Right ventricle myocardium inferior (tissue), 1 donor: ENCODE data around the gene PBRM1. TPM values are rescaled to one million over a fixed set of nuclear protein-coding genes. Genes with fewer than 3 reads are reported as not detected.
A peak's percentile ranks its signal among the peaks of the same experiment; 100 is the strongest.
"Not testable (repeated sequence)": the region's sequence is repeated elsewhere in the genome, so short reads cannot be mapped to it uniquely, and the experiment has no call there.

Experiments used
- ATAC-seq: fragments of 200-7000 bp; cut with Tn5 transposase; one replicate; pipeline ENCODE4 v1.9.1; 2020; ENCODE audit warnings: mild to moderate bottlenecking, moderate library complexity
- DNase-seq: peaks from one replicate; pipeline ENCODE4 v3.0.0; 2021; ENCODE audit errors: missing footprints
- intact Hi-C: fragments of 100-400 bp; cut with DNase I; formaldehyde crosslinking; loops from one replicate; pipeline ENCODE4 v1.11.0; 2022
- total RNA-seq: library from RNA; stranded (reverse); fragmentation: NEBNext Ultra II Directional; extraction: Animal tissue kit (Norgen Biotek cat#: 25700); gene quantifications from one replicate; pipeline ENCODE4 v1.2.1, GENCODE V29; 2021
- donor health status: DM: no; HTN: yes; CAD: no; lungs with severe emphysema.

Gene PBRM1
- total RNA-seq, 1 donor from 2014 or later, result 45.3 TPM

DNA sequence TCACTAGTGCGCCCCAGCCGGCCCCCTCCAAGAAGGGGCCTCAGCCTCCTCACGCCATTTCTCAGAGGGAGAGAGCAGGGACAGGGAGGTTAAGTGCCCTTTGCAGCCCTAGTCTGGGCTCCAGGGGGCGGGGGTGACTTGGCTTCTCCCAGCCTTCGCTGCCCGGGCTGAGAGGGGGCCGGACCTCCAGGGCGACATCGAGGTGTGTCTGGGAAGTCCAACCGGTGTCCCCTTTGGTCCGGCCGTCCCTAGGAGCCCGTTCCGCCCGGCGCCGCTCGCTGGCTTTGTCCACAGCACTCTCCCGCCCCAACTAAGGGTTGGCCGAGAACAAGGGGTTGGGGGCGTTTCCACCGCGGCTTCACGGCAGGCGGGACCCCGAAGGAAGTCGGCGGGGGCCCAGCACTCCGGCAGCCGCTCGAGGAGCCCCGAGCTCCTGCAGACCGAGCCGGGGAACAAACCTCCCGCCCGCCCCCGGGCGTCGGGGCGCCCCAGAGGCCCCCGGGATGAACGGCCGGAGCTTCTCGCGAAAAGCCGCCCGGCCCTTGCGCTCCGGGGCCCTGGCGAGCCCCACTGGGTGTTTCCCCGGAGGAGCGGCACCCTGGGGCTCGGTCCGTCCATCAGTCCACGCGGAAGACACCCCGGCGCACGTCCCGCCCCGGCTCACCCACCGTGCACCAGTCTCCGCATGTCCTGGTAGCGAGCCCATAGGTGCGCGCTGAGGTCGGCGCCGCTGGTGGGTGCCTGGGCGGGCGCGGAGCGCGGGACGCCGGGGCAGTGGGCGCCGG lies 152.7 kb downstream of the PBRM1 start:
- DNase-seq (peak; percentile 78), ATAC-seq (no peak)
- intact Hi-C loops, result no loop called here

- ATAC-seq (no peak), DNase-seq (peak; percentile 64)
- intact Hi-C loops, result no loop called here
Observed at GRCh38 chr3:52532517-52532837, 153.2 kb downstream of the PBRM1 start.

DNA sequence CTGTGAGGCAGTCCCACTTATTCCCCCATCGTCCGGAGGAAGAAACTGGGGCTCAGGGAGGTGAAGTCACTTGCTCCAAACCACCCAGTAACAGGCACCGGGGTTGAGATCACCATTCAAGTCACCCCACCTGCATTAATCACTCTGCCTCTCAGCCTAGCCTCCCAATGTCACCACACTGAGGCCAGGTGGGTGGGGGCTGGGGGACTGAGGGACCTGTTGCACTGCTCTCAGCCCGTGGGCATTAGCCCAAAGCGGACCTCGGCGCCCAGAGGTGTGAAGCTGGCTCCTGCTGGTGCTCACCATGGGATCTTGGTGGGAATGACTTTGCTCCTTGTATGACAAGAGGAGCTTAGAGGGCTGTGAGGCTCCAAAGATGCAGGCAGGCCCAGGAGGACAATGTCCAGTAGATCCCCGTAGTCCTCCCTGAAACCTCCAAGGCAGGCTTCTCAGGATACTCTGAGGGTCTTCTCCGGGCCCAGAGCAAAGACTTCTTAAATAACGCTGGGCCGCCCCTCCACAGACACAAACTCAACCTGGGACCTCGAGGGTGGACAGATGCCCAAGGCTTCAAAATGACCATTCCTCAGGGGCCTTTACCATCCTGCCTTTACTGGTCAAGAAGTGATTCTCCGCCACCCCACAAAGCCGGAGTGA lies 153.7 kb downstream of the PBRM1 start:
- ATAC-seq, result no peak
- intact Hi-C loops, result no loop called here
- peak; percentile 63 for DNase-seq

DNA sequence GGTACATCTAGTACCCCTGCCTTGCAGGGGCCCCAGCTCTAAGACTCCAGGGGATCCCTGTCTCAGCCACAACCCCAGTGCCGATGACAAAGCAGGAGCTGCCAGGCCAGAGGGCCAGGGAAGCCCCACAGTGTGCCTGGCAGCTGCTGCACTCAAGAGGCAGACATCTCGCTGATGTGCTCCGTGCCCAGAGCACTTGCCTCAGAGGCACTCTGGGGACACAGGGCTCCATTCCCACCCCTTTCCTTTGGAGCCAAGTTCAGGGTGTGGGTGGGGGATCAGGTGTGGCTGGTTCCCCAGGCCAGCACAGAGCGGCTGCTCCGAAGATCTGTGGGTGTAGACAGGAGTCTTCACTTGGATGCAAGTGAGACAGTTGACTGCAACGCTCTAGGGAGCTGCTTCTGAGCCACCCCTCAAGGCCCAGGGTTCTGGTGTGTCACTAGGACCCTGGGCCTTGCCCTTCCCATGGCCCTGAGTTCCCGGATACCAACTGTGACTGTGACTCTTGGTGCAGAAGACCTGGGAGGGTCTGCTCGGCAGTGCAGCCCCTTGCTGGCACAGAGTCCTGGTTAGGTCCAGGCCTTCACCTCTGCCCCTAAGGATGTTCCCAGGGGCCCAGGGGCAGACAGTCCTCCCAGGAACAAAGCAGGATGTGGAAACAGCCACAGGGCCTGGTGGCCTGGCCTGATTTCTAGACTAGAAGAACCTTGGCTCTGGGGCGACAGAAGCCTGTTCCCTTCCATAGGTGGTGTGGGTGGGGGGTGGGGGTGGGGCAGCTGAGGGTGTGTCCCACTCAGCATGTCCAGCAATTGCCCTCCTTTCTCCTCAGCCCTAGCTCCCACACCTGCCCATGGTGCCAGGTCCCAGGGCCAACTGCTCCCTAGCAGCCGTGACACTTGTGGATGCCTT lies 154.5 kb downstream of the PBRM1 start:
- peak; percentile 63 for ATAC-seq
- DNase-seq, result peak; percentile 80
- intact Hi-C loops, result no loop called here

DNA sequence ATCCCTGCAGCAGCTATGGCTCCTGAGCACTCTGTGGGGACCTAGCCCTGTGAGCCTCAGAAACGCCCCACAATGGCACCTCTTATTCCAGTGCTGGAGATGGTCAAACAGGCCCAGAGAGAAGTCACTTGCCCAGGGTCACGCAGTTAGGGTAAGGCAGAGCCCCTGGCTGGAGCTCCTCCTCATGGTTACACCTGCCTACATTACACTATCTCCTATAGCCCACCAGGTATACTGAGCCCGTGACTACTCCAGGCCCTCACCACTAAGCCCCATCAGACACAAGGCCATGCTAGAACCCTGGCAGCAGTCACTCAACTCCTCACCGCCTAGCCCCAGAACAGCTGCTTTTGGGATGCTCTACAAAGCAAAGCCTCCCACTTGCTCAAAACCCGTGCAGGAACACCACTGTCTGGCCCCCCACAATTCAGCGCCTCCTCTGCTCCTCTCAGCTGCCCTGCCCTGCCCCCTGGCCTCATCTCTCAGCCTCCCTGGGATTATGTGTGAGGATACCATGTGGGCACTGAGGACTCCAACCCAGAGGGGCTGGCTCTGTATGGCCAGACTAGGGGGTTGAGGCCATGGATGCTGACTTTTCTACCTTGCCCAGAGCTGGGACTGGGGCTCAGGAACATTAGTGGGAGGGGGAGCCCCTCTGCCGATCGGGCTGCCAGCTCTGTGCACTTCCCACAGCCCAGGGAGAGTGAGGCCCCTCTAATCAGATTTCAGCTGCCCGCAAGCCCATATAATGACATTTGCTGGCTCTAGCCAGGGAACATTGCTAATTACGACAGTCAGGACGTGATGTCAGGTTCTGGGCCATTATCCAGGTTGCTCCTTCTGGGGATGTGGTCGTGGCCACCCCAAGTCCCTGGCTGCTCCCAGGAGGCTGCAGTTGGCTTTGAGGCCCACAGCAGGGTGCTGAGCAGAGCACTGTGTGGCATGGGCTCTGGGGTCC lies 156.1 kb downstream of the PBRM1 start:
- DNase-seq (peak; percentile 73), ATAC-seq (peak; percentile 41)
- intact Hi-C loops, result loop anchor here (5.0 kb wide), 1 partner anchor 37 kb away; no protein-coding TSS in a partner anchor

DNA sequence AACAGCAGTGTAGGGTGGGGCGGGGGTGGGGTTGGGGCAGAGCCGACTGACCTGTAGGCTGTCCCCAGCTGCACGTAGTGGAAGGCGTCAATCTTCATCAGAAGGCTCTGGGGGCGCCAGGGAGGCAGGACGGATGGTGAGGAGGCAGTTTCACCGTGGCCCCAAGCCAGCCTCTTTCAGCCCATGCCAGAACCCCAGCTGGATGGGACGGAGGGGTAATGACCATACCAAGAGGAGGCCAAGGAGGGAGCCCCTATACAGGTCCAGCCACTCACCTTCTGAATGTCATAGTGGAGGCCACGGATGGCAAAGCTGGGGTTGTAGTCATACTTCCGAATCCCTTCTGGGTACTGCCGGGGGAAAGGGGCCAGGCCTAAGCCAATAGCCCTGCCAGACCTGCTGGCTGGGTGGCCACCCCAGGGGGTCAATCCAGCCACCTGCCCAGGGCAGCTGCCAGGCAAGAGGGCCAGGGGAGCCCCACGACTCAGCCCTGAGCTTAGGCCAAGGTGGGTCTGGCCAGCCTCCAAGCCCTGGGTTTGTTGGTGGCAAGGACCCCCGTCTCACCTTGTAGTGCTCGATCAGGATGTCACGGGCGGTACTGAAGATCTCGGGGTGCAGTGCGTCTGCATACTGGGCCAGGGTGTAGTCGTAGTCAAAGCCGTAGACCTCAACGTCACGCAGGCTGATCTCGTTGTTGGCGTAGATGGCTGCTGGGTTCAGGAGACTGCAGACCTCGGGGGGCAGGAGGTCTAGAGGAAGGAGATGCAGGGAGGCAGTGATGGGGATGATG lies 156.9 kb downstream of the PBRM1 start:
- DNase-seq (peak; percentile 70), ATAC-seq (no peak)
- intact Hi-C loops, result loop anchor here (5.0 kb wide), 1 partner anchor 36 kb away; no protein-coding TSS in a partner anchor

GRCh38 chr3:52527732-52528585 lies 157.8 kb downstream of the PBRM1 start:
- ATAC-seq, result no peak
- intact Hi-C loops, result loop anchor here (5.0 kb wide), 1 partner anchor 36 kb away; no protein-coding TSS in a partner anchor
- peak; percentile 68 for DNase-seq

GRCh38 chr3:52527039-52527731 lies 158.5 kb downstream of the PBRM1 start:
- DNase-seq (peak; percentile 59), ATAC-seq (no peak)
- intact Hi-C loops, result loop anchor here (5.0 kb wide), 1 partner anchor 35 kb away; no protein-coding TSS in a partner anchor

DNA sequence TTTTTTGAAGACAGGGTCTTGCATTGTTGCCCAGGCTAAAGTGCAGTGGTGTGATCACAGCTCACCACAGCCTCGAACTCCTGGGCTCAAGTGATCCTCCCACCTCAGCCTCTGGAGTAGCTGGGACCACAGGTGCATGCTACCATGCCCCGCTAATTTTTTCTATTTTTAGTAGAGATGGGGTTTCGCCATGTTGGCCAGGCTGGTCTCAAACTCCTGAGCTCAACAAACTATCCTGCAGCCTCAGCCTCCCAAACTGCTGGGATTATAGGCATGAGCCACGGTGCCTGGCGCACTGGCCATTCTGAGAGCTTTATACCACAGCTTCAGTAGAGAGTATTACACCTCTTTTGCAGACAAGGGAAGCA lies 159.1 kb downstream of the PBRM1 start:
- intact Hi-C loops, result loop anchor here (5.0 kb wide), 1 partner anchor 34 kb away; no protein-coding TSS in a partner anchor
- not testable (repeated sequence) for ATAC-seq, DNase-seq

DNA sequence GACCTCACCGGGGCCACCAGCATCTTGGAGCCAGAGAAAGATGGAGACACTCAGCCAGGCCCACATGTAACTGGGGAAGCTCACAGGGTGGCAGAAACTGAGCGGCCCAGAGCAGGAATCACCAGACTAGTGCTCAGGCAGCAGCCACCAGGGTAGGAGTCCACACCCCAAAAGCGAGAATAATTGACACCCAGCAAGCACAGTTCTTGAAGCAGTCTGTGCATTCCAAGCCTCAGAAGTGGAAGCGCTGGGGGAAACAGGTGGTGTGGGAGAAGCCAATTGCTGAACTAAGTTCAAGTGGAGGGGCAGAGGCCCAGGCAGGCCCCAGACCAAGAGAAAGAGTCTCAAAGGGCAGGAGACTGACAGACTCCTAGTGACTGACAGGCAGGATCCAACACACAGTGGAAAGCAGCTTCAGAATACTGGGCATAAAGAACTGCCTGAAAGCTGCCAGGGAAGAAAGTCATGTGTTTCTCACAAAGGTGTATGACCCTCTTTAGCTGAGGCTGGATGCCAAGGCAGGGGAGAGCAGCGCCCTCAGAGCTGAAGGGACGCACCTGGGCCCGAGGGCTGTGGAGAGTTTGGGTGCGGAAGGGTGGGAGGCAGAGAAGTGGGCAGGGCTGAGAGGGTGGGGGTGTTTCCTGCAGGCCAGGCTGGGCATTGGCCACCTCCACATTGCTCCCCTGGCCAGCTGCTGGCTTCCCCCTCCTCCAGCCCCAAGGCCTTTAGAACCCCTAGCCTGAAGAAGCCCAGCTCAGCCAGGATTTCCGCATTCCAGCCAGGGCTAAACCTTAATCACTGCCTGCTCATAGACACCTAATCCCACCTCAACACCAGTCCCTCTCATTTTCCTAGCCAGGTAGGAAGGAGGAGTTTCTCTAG lies 159.8 kb downstream of the PBRM1 start:
- no peak for ATAC-seq
- no peak for DNase-seq
- intact Hi-C loops, result loop anchor here (5.0 kb wide), 1 partner anchor 34 kb away; no protein-coding TSS in a partner anchor

DNA sequence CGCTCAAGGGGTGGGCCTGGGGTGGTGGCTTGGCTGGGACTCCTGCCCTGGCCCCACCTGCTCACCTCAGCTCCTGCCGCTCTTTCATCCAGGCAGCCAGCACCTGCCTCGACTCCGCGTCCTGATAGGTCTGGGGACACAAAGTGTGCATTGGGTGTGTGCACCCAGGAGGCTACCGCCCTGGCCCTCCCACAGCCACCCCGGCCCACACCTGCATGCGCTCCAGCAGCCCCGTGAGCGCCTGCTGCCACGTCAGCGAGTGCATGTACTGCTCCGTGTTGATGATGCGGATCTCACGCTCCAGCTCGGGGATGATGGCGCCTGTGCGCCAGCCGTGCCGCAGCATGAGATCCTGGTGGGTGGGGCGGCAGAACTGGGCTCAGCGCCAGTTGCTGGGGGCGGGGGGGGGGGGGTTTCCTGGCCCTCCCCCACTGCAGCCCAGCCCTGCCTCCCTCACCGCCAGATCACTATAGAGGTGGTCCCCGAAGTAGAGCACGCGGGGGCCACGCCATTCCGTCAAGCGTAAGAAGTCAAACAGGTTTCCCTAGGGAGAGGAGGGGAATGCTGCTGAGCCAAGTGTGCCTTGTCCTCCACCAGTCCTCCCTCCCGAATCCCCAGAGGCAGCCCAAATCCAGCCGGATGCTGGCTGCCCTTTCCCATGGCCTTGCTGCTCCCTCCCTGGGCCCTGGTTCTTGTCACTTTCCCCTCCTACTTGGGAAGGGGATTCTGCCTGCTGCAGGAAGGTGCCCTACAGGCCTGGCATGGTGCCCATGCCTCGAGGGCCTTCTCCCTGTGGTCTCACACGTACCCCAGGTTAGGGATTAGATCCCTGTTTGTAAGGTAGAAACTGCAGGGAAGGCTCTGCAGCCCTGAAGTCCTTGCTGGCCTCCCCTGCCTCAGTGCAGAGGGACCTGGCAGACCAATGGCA lies 160.7 kb downstream of the PBRM1 start:
- peak; percentile 67 for DNase-seq
- intact Hi-C loops, result loop anchor here (5.0 kb wide), 1 partner anchor 33 kb away; no protein-coding TSS in a partner anchor

GRCh38 chr3:52524258-52524751 lies 161.4 kb downstream of the PBRM1 start:
- no peak for ATAC-seq
- intact Hi-C loops, result no loop called here
- no peak for DNase-seq

More for the DNA sequence above, 160.7 kb downstream of the PBRM1 start:
- peak; percentile 16 for ATAC-seq

GRCh38 chr3:52523386-52524257 lies 162.1 kb downstream of the PBRM1 start:
- peak; percentile 44 for DNase-seq
- no peak for ATAC-seq
- intact Hi-C loops, result no loop called here
